ENCODE results near the gene CD44. TPM values are rescaled to one million over a fixed set of nuclear protein-coding genes. Genes with fewer than 3 reads are reported as not detected.

Gene CD44
- total and polyA plus RNA-seq, 9 donors = 8.3 to 330 (median 26.0) TPM

DNA sequence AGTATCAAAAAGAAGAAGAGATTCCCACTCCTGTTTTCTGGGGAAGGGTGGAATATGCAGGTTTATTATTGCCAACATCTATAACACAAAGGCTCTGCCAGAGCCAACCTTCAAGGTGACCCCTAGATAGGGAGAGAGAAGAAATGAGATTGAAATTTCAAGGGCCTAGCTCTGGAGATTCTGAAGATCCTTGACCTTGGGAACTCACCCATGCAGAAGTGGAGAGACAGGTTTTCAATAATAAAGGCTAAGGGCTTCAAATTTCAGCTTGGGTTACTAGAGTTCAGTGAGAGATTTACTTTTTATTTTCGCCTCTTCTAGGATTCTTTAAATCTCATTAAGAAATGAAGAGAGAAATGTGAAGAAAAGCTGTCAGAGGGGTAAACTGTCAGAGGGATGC, 98.4 kb downstream of the CD44 start:
- WGBS, 3 donors = 47 to 78% (median 71%) methylated on average over 1 of the region's 1 CpG

DNA sequence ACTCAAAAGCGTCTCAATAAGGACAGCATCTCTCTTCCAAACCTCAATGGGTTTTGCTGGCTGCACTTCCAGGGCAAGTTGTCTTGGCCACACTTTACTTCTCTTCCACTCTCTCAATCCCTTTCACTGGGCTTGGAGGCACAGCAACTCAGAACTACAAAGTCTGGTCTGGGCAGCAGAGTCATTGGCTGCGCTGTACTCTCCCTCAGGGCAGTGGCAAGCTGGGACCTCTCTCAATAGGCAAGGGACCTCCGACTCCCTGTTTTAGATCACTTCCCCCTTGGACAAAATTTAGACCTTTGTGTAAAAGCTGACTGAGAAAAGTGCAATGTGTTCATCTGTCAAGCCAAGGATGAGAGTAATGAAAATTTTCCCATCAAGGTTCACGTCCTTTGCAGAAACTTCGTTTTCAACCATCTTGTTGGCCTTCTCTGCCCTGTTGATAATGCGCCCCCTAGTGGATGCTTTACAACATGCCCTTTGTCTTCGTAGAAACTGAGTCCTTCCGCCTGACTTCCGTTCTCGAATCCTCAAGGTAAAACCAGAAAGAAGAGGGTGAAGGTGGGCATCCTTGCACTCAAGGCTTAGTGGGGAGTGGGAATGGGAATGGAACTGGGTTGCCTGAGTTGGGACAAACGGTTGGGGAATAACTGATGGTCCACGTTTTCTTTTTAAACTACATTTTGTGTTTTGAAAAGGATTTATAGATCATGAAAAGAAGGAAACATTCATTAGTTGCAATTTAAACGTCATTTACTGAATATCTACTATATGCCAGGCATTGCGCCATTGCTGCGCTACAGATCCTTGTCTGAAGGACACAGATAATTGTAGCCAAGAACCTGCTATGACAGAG, 99.1 kb downstream of the CD44 start:
- intact Hi-C loops (cut with DNase I) = loop anchor here in 1 of 4 donors (5.0 kb wide), 1 partner anchor 316 kb away; no protein-coding TSS in a partner anchor
- no peak overlapping the region for H3K4me3 ChIP-seq
- no peaks in the 10 kb centered on the region for H3K9me3 ChIP-seq
- DNase-seq = peak in 2 of 5 donors; percentile 21 to 30
- H3K4me1 ChIP-seq (ENCODE audit: insufficient read depth) = no peaks in the 10 kb centered on the region
- 64 to 71% (median 65%) methylated on average over 15 of the region's 15 CpGs for WGBS, 3 donors
- H3K27ac ChIP-seq = no peak overlapping the region
- no peaks in the 10 kb centered on the region for H3K36me3 ChIP-seq
- TF ChIP-seq POLR2A (IDR thresholded peaks at IDR 0.05) = no peak
- TF ChIP-seq, protein P1, sequence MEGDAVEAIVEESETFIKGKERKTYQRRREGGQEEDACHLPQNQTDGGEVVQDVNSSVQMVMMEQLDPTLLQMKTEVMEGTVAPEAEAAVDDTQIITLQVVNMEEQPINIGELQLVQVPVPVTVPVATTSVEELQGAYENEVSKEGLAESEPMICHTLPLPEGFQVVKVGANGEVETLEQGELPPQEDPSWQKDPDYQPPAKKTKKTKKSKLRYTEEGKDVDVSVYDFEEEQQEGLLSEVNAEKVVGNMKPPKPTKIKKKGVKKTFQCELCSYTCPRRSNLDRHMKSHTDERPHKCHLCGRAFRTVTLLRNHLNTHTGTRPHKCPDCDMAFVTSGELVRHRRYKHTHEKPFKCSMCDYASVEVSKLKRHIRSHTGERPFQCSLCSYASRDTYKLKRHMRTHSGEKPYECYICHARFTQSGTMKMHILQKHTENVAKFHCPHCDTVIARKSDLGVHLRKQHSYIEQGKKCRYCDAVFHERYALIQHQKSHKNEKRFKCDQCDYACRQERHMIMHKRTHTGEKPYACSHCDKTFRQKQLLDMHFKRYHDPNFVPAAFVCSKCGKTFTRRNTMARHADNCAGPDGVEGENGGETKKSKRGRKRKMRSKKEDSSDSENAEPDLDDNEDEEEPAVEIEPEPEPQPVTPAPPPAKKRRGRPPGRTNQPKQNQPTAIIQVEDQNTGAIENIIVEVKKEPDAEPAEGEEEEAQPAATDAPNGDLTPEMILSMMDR (IDR thresholded peaks at IDR 0.05) = peak in 2 of 3 donors; percentile 34 to 40
- H3K27me3 ChIP-seq = no peaks in the 10 kb centered on the region

More for the DNA sequence above, 98.4 kb downstream of the CD44 start:
- Histone ChIP-seq H3K36me3 (no peaks in the 10 kb centered on the region), H3K27me3 (no peaks in the 10 kb centered on the region), H3K4me3 (no peak overlapping the region), H3K9me3 (no peaks in the 10 kb centered on the region), H3K27ac (no peak overlapping the region), H3K4me1 (ENCODE audit: insufficient read depth) (no peaks in the 10 kb centered on the region)
- intact Hi-C loops (cut with DNase I) = loop anchor here in 1 of 4 donors (5.0 kb wide), 1 partner anchor 315 kb away; no protein-coding TSS in a partner anchor
- no peak for DNase-seq
- TF ChIP-seq, protein P1 (IDR thresholded peaks at IDR 0.05) = no peak
- TF ChIP-seq POLR2A (IDR thresholded peaks at IDR 0.05) = no peak
- no peak for TF ChIP-seq EP300 (IDR thresholded peaks at IDR 0.05)

- H3K27me3 ChIP-seq = no peaks in the 10 kb centered on the region
- H3K27ac ChIP-seq = no peak overlapping the region
- TF ChIP-seq POLR2A (IDR thresholded peaks at IDR 0.05) (no peak), EP300 (IDR thresholded peaks at IDR 0.05) (no peak)
- TF ChIP-seq, protein P1 (IDR thresholded peaks at IDR 0.05) = no peak
- no peaks in the 10 kb centered on the region for H3K4me1 ChIP-seq (ENCODE audit: insufficient read depth)
- intact Hi-C loops (cut with DNase I) = loop anchor here in 1 of 4 donors (5.0 kb wide), 1 partner anchor 317 kb away; no protein-coding TSS in a partner anchor
- no peak overlapping the region for H3K4me3 ChIP-seq
- no peak for DNase-seq
- 86 to 96% (median 88%) methylated on average over 1 of the region's 1 CpG for WGBS, 3 donors
- H3K36me3 ChIP-seq = no peaks in the 10 kb centered on the region
- no peaks in the 10 kb centered on the region for H3K9me3 ChIP-seq
These were observed 99.9 kb downstream of the CD44 start for GRCh38 chr11:35238882-35239281.

- Histone ChIP-seq H3K4me1 (ENCODE audit: insufficient read depth) (no peaks in the 10 kb centered on the region), H3K27ac (no peak overlapping the region), H3K36me3 (no peaks in the 10 kb centered on the region), H3K9me3 (no peaks in the 10 kb centered on the region), H3K4me3 (no peak overlapping the region), H3K27me3 (no peaks in the 10 kb centered on the region)
- intact Hi-C loops (cut with DNase I) = loop anchor here in 1 of 4 donors (1.0 to 5.0 kb wide), 2 partner anchors 18 to 317 kb away; no protein-coding TSS in a partner anchor
- no peak for TF ChIP-seq EP300 (IDR thresholded peaks at IDR 0.05)
- TF ChIP-seq POLR2A (IDR thresholded peaks at IDR 0.05) = no peak
- TF ChIP-seq, protein P1 (IDR thresholded peaks at IDR 0.05) = no peak
- no peak for DNase-seq
- 58 to 65% (median 62%) methylated on average over 4 of the region's 4 CpGs for WGBS, 3 donors
These were observed 100.6 kb downstream of the CD44 start for GRCh38 chr11:35239471-35240075.

Data from ovary (tissue), 9 donors.